HTR-8/SVneo (cell line): ENCODE measurements around the gene CDH15.

ENCODE experiments used
- DNase-seq: peaks from one replicate; pipeline ENCODE4 v3.0.0; 2011; ENCODE audit warnings: low spot score, mixed read lengths; ENCODE audit not compliant: insufficient read length
- FAIRE-seq: peaks from 2 replicates; lab custom pipeline; 2011; peaks lifted over from hg19 to GRCh38; lab: Jason Lieb, UNC

The CDH15 gene

GRCh38 chr16:89168381-89169189 lies 3.0 kb upstream of the CDH15 start:
- no peak for FAIRE-seq
- no peak for DNase-seq

DNA sequence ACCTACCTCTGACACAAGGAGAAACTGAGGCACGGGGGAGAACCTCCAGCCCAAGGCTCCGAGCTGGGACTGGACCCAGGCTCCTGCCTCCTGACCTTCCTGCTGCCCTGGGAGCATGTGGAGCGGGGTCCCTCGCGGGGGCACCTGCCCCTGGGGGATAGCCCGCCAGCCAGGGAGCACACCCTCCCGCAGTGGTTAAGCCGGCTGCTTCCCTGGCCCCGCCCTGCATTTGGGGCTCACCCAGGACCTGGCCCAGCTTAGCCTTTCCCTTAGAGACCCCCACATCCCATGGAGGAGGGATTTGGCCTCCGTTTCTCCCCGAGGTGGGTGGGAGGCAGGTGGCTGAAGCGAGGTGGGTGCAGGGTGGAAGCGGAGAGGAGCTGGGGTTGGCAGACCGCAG lies 1.8 kb upstream of the CDH15 start:
- FAIRE-seq (no peak), DNase-seq (no peak)

DNA sequence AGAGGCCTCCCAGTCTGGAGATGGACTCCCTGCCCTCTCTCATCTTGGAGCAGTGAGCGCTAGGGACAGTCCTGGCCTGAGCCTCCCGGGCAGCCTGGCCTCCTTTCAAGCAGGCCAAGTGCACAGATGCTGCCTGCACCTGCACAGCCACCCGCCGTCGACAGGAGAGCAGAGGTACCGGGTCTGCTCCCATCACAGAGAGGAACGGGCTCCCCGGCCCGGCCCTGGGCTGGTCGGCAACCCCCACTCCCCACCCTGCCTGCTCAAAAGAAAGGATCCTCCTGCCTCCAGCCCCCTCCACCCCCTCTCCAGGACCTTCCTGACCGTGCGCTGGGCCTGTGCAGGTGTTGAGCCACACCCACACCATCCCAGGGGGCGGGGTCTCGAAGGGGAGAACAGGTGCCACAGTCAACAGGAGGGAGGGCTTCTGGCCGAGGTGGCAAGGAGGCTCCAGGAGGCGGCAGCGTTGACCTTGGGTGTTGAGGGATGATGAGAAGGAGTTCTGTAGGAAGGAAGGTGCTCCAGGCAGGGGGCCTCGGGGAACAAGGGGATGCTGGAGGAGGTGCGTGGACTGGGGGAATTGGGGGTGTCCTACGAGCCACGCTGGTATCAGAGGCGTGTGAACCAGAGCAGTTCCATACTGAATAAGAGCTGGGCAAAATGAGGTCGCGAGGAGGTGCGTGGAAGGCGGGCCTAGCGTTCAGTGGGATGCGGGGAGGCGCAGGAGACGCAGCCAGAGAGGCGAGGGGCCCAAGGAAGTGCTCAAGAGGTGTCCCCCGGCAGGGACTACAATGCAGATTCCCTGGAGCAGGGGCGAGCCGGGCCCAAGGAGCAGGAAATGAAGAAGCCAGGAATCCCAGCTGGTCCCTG lies 967 bp upstream of the CDH15 start:
- FAIRE-seq, result no peak
- DNase-seq, result no peak

GRCh38 chr16:89172171-89172527 lies 601 bp downstream of the CDH15 start:
- no peak for DNase-seq
- no peak for FAIRE-seq

DNA sequence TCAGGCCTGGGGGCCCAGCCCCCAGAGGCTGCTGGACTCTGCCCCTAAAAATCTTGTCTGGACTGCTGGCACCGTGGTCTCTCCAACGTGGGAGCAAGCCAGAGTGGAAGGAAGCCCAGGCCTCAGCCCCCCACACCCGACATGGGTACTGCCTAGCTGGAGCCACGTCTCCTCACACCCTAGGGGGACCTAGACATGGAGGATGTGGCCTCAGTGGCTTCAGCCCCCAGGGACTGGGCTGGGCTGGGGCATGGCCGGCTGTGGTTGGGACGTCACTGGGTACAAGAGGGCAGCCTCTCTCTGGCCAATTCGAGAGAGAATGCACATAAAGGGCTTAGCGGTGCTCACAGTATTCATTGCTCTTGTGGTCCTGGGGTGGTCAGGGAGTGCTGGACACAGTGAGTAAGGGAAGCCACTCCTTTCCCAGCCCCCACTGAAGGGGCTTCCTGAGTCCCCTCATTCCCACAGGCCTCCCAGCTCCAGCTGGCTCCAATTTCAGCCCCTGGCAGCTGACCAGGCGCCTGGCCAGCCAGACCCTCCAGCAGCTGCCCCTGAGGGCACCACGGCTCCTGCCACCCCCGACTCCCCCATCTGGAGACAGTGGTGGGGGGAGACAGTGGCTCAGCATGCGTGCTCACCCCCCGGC lies 1.1 kb downstream of the CDH15 start:
- FAIRE-seq (no peak), DNase-seq (no peak)

DNA sequence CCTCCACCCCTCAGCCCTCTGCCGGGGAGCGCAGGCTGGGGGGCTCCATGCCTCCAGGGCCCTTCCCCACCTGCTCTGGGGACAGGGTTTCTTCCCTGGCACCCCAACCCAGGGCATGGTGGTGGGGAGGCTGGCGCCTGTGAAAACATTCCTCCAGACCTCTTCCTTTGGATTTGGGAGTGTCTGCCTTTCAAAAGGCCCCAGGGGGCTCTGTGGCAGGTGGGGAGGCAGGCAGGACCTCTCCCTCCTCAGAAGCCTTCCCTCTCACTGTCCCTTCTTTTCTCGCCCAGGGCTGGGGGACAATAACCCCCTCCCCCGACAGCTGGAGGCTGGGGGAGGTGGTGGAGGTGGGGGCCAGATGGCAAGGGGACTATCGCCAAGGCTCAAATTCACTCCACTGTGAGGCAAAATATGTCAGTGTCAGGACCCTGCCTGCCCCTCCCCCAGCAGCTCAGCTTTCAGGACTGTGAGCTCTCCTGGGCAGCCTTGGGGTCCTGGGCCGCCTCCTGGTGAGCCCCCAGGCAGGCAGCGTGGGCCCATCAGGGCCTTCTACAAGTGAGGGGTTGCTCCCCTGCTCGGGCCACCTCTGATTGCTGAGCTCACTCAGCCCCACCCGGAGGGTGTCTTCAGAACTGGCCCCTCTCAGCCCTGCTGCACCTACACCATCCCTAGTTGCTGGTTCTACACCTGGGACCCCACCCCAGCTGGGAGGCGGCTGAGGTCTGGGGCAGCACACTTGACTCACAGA lies 1.8 kb downstream of the CDH15 start:
- DNase-seq, result no peak
- no peak for FAIRE-seq

DNA sequence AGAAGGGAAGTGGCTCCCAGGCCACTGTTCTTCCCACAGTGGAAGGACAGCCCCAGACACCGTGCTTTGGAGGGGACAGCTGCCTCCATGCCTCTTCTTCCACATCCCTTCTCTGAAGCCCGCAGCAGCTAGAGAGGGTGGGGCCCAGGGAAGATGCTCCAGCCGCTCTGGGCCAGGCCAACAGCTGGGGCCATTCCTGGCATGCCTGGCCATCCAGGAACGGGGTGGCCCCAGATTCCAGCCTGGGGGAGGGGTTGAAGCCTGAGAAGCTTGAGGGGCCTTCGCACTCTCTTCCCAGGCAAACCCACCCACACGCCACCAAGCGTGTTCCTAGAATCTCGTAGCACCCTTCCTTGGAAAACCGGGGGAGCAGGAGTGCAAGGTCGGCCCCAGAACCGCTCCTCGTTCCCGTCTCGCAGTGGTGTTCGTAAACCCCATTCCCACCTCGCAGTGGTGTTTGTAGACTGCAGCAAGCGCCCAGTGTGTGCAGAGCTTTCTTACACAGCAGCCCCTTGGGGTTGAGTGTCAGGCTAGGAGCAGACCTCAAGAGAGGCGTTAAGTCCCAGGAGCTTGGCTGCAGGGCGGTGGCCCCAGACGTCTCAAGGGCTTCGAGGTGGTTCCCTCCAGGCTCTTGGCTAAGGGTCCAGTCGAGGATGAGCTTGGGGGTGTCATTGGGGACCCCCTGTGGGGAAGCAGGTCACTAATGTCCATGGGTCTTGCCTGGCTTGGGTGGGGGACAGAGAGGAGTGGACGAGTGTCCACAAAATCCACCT lies 2.7 kb downstream of the CDH15 start:
- DNase-seq (no peak), FAIRE-seq (no peak)

- FAIRE-seq (no peak), DNase-seq (no peak)
Measured at GRCh38 chr16:89174877-89175276, 3.3 kb downstream of the CDH15 start.

- FAIRE-seq, result no peak
Measured at GRCh38 chr16:89175280-89176146, 4.0 kb downstream of the CDH15 start.

GRCh38 chr16:89176147-89176690 lies 4.7 kb downstream of the CDH15 start:
- FAIRE-seq, result no peak
- DNase-seq, result no peak

More at GRCh38 chr16:89175280-89176146, 4.0 kb downstream of the CDH15 start:
- DNase-seq, result no peak

DNA sequence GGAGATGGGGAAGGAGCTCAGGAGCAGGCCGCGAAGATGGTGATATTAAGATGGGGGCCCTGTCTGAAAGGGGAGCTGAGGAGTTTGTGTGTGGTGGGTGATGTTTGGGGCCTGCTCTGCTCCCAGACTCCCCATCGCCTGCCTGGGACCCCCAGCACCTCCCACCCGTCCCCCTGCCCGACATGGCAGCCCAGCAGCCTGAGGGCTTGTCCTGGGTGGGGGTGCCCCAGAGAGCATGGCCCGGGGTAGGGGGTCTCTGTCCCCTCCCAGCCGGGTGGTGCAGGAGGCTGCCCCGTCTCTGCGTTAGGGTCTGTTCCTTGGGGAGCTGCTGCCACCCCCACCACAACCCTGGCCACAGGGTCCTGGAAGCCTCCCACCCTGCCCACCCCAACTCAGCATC lies 5.2 kb downstream of the CDH15 start:
- FAIRE-seq (no peak), DNase-seq (no peak)

DNA sequence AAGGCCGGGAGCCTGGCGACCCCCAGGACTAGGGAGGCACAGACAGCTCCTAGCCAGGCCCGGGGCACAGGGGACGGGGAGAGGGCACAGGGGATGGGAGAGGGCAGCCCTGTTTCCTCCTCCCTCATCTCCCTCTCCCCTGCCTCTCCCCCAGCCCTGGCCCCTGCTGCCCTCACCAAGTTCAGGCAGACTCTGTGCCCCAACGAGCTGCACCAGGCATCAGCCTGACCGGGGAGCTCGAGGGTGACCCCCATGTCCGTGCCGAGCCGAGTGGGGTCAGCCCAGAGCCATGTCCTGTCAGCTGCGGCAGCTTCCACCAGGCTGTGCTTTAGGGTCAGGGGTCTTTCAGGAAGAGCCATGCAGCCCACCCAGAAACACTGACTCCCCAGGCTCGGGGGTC lies 6.0 kb downstream of the CDH15 start:
- FAIRE-seq (no peak), DNase-seq (no peak)

DNA sequence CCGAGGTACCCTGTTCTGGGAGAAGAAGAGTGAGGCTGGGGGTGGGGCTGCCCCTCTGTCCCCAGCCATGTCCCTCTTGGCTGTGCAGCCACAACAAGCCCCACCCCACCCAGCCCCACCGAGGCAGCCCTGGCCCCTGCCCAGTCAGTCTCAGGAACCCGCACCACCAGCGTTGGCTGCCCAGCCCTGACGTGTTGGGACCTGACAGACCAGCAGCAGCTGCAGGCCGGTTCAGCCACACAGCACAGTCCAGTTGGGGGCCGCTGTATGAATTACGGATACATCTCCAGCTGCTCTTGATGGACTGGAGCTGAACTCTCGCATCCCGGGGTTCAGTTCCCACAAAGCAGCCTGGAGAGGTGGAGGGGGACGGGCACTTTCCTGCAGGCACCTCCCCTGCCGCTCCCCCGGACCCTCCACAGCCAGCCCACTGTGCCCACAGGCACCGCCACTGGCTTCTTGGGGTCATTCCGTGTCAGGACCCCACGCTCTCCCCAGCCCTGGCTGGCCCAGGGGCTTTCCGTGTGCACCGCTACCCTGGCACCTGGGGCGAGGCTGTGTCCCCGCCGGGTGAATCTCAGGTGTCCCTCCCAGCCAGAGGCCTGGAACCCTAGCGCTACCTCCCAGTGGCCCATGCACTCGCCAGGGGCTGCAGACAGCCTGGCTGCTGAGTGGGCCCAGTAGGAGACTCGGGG lies 7.1 kb downstream of the CDH15 start:
- no peak for FAIRE-seq
- DNase-seq, result no peak

GRCh38 chr16:89179148-89179484 lies 7.6 kb downstream of the CDH15 start:
- DNase-seq (no peak), FAIRE-seq (no peak)

DNA sequence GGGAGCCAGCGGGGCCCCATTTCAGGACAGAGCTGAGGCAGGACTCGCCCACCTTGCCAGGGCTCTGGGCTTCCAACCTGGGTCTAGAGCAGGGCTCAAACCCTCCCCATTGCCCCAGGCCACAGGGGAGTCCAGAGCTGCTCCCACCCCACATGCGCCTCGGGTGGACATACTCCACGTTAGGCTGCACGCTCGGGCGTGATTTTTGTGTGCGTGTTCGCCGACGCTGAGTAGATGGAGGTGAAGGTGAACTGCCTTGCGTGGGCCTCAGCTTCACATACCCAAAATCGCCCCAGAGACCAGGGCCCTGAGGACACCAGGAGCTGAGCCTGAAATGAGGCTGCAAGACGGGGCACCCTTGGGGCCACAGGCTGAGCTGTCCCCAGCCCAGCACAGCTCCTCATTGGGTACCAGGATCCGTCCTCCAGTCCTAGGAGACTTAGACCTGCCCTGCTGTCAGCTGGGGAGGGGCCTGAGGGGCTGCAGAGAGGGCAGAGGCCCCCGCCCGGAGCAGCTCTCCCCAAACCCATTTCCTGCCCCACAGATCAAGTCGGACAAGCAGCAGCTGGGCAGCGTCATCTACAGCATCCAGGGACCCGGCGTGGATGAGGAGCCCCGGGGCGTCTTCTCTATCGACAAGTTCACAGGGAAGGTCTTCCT lies 8.2 kb downstream of the CDH15 start:
- no peak for FAIRE-seq
- no peak for DNase-seq

DNA sequence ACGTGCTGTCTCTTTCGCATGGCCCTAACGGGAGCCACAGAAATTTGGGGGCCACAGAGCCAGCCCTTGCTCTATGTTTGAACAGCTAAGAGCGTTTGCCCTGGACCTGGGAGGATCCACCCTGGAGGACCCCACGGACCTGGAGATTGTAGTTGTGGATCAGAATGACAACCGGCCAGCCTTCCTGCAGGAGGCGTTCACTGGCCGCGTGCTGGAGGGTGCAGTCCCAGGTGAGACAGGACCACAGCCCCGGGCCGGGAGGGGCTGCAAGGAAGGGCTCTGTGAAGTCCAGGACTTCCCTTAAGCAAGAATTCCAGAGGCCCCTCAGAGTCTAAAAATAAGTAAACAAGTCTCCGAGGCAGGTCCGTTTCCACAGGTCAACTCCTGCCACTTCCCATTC lies 11.9 kb downstream of the CDH15 start:
- DNase-seq (no peak), FAIRE-seq (no peak)

- no peak for FAIRE-seq
- DNase-seq, result no peak
Measured at GRCh38 chr16:89183975-89184676, 12.6 kb downstream of the CDH15 start.
